SK-N-SH (cell line): ENCODE results near the gene SELENOH. TPM values are rescaled to one million over a fixed set of nuclear protein-coding genes. Genes with fewer than 3 reads are reported as not detected.

Experiments
- CTCF ChIA-PET: fragments of 300-600, 350-600 bp; formaldehyde crosslinking; extraction: SDS; loops from one replicate; lab custom pipeline; 2021; lab: Yijun Ruan, JAX
- POLR2A ChIA-PET: fragments of 350-600 bp; sonication (Branson Sonifier 250); formaldehyde crosslinking; extraction: SDS; loops from one replicate; lab custom pipeline; 2020; ENCODE audit warnings: antibody characterized with exemption, inconsistent platforms; lab: Yijun Ruan, JAX
- DNase-seq: peaks from one replicate; pipeline ENCODE4 v3.0.0; 2012
- H2AFZ ChIP-seq: fragments of 200-600 bp; sonication (generic); 2 replicates; pipeline ENCODE4 v1.8.1; 2016; ENCODE audit warnings: antibody characterized with exemption, mild to moderate bottlenecking, low read depth
- H3F3A ChIP-seq: fragments of 200-600 bp; sonication (generic); replicated peaks from 2 replicates; pipeline ENCODE3; 2016; ENCODE audit warnings: antibody characterized with exemption, mild to moderate bottlenecking; ENCODE audit not compliant: insufficient read depth
- H3K27ac ChIP-seq, 2 experiments: fragments of 200-500 bp in 1 of 2; fragments of 200-600 bp in 1 of 2; sonication (Bioruptor generic) in 1 of 2; sonication (generic), shearing (Covaris generic) in 1 of 2; 2 replicates each; pipeline versions ENCODE4 v1.5.1 to v1.6.1; 2014 to 2016; ENCODE audit warnings: low read depth in 2 of 2, inconsistent platforms in 1 of 2, low read length in 1 of 2, mild to moderate bottlenecking in 1 of 2, mixed read lengths in 1 of 2
- H3K27me3 ChIP-seq: fragments of 200-600 bp; sonication (generic), shearing (Covaris generic); 2 replicates; pipeline ENCODE4 v1.6.1; 2016; ENCODE audit warnings: mixed run types; ENCODE audit not compliant: insufficient read depth
- H3K36me3 ChIP-seq, 2 experiments: fragments of 200-500 bp in 1 of 2; fragments of 200-600 bp in 1 of 2; sonication (Bioruptor generic) in 1 of 2; sonication (generic) in 1 of 2; replicated peaks in 1 of 2; 2 replicates each; pipeline versions ENCODE3 to v1.5.1; 2014 to 2016; ENCODE audit warnings: low read length in 1 of 2, mild to moderate bottlenecking in 1 of 2; ENCODE audit not compliant: insufficient read depth in 2 of 2, control insufficient read depth in 1 of 2
- H3K4me1 ChIP-seq, 2 experiments: fragments of 200-500 bp in 1 of 2; fragments of 200-600 bp in 1 of 2; sonication (Bioruptor generic) in 1 of 2; sonication (generic), shearing (Covaris generic) in 1 of 2; 2 replicates each; pipeline versions ENCODE4 v1.5.1 to v1.6.1; 2014 to 2016; ENCODE audit warnings: low read depth in 1 of 2, low read length in 1 of 2, mixed run types in 1 of 2; ENCODE audit not compliant: insufficient read depth in 2 of 2, control insufficient read depth in 1 of 2
- H3K4me2 ChIP-seq: fragments of 200-600 bp; sonication (generic), shearing (Covaris generic); 2 replicates; pipeline ENCODE4 v1.6.1; 2017; ENCODE audit warnings: mixed run types
- H3K4me3 ChIP-seq, 2 experiments: fragments of 200-500 bp in 1 of 2; fragments of 200-600 bp in 1 of 2; sonication (Bioruptor generic) in 1 of 2; sonication (generic), shearing (Covaris generic) in 1 of 2; 2 replicates each; pipeline versions ENCODE4 v1.5.1 to v1.8.1; 2014 to 2016; ENCODE audit warnings: low read depth in 2 of 2, inconsistent platforms in 1 of 2, low read length in 1 of 2, mild to moderate bottlenecking in 1 of 2, mixed read lengths in 1 of 2, moderate library complexity in 1 of 2
- H3K79me2 ChIP-seq: fragments of 200-600 bp; sonication (generic); 2 replicates; pipeline ENCODE4 v1.8.1; 2017; ENCODE audit warnings: mild to moderate bottlenecking; ENCODE audit not compliant: insufficient read depth
- H3K9ac ChIP-seq: fragments of 200-600 bp; sonication (generic); 2 replicates; pipeline ENCODE4 v1.6.1; 2017; ENCODE audit warnings: mixed run types
- H3K9me2 ChIP-seq: fragments of 200-600 bp; sonication (generic); 2 replicates; pipeline ENCODE4 v1.6.1; 2017; ENCODE audit warnings: mixed run types
- H3K9me3 ChIP-seq: fragments of 200-600 bp; sonication (generic); 2 replicates; pipeline ENCODE4 v1.6.1; 2017; ENCODE audit warnings: mixed run types, mild to moderate bottlenecking, moderate library complexity
- H4K20me1 ChIP-seq: fragments of 200-600 bp; sonication (generic); 2 replicates; pipeline ENCODE4 v1.6.1; 2017; ENCODE audit warnings: mild to moderate bottlenecking, mixed run types; ENCODE audit not compliant: insufficient read depth
- CTCF ChIP-seq: fragments of 200-600 bp; sonication (generic); IDR thresholded peaks from 2 replicates; pipeline ENCODE4 v1.6.1; 2017; ENCODE audit warnings: antibody characterized with exemption, mild to moderate bottlenecking, moderate library complexity
- EZH2phosphoT487 ChIP-seq: fragments of 200-600 bp; sonication (generic); IDR thresholded peaks from 2 replicates; pipeline ENCODE4 v1.6.1; 2017; ENCODE audit warnings: low read depth, mixed run types, mild to moderate bottlenecking, antibody characterized with exemption, moderate library complexity, borderline replicate concordance
- FOSL2 ChIP-seq: IDR thresholded peaks from 2 replicates; pipeline ENCODE4 v1.4.0; 2012; ENCODE audit warnings: low read depth, mild to moderate bottlenecking, moderate library complexity, borderline replicate concordance
- GATA2 ChIP-seq: sonication (generic); formaldehyde crosslinking; IDR thresholded peaks from 2 replicates; pipeline ENCODE4 v1.5.0; 2020; ENCODE audit warnings: mild to moderate bottlenecking, missing genetic modification reagents
- IRF3 ChIP-seq: fragments of 150-350 bp; IDR thresholded peaks from 2 replicates; pipeline ENCODE4 v1.6.1; 2016; ENCODE audit warnings: mild to moderate bottlenecking, low read depth, low read length
- JUND ChIP-seq: IDR thresholded peaks from 2 replicates; pipeline ENCODE4 v1.4.0; 2012
- NFIC ChIP-seq: IDR thresholded peaks from 2 replicates; pipeline ENCODE4 v1.4.0; 2012; ENCODE audit warnings: borderline replicate concordance
- REST ChIP-seq: IDR thresholded peaks from 2 replicates; pipeline ENCODE4 v1.6.1; 2012; ENCODE audit warnings: mild to moderate bottlenecking, low read depth, low read length, moderate library complexity
- RFX5 ChIP-seq: IDR thresholded peaks from 2 replicates; pipeline ENCODE4 v1.6.1; 2012; ENCODE audit warnings: mild to moderate bottlenecking, improper control_type of control experiment, low read length
- SIN3A ChIP-seq: IDR thresholded peaks from 2 replicates; pipeline ENCODE4 v1.6.1; 2012; ENCODE audit warnings: low read depth, mild to moderate bottlenecking, low read length, moderate library complexity, borderline replicate concordance
- SMC3 ChIP-seq: IDR thresholded peaks from 2 replicates; pipeline ENCODE4 v1.6.1; 2012; ENCODE audit warnings: low read depth, low read length, improper control_type of control experiment
- TAF1 ChIP-seq: IDR thresholded peaks from 2 replicates; pipeline ENCODE4 v1.6.1; 2012; ENCODE audit warnings: low read depth, mild to moderate bottlenecking, low read length, moderate library complexity, borderline replicate concordance
- TCF12 ChIP-seq: IDR thresholded peaks from 2 replicates; pipeline ENCODE4 v1.4.0; 2012
- TEAD4 ChIP-seq: IDR thresholded peaks from 2 replicates; pipeline ENCODE4 v1.4.0; 2012; ENCODE audit warnings: mild to moderate bottlenecking, borderline replicate concordance; ENCODE audit not compliant: insufficient read depth
- USF1 ChIP-seq: IDR thresholded peaks from 2 replicates; pipeline ENCODE4 v1.4.0; 2012; ENCODE audit warnings: low read depth, borderline replicate concordance
- USF2 ChIP-seq: fragments of 150-350 bp; IDR thresholded peaks from 2 replicates; pipeline ENCODE4 v1.6.1; 2017; ENCODE audit warnings: antibody characterized with exemption, low read length, low read depth, borderline replicate concordance
- WGBS: methylation state at CpG from one replicate; pipeline ENCODE4 v1.1.6; 2017; ENCODE audit warnings: low lambda C conversion rate; 5-methylcytosine and 5-hydroxymethylcytosine counted together
- polyA plus RNA-seq, 3 experiments: library from polyadenylated mRNA; depleted of rRNA; stranded (reverse); fragments of >200 nt; gene quantifications; 2 replicates each; pipeline ENCODE4 v1.2.3, GENCODE V29; 2012

Gene SELENOH
- polyA plus RNA-seq, 1 of the 3 experiments (the other 2 are of a cell fraction): 333 TPM

- TF ChIP-seq CTCF: no peak
These were observed 50.2 kb downstream of the SELENOH start (continued) for GRCh38 chr11:57791321-57792059.

- 92% methylated on average over 7 of the region's 7 CpGs for WGBS
- ChIA-PET CTCF (interaction anchor here (1.6 to 2.2 kb wide), 2 partner anchors 8 to 41 kb away, joined by 6 to 12 read pairs; partner anchors contain the start of gene BTBD18), POLR2A (no interaction called here)
- peaks cover 92% of the 10 kb centered on the region for H3K79me2 ChIP-seq
- no peaks in the 10 kb centered on the region for H3K9me3 ChIP-seq
- H3F3A ChIP-seq: peaks cover 5% of the 10 kb centered on the region
- H3K9ac ChIP-seq: no peak overlapping the region
- H3K4me1 ChIP-seq: peaks cover 0 to 2% of the 10 kb centered on the region in 2 experiments; a peak in 2 of 4 replicates
- no peak overlapping the region for H3K4me3 ChIP-seq
- no peak overlapping the region for H3K4me2 ChIP-seq
- H3K27ac ChIP-seq: no peak overlapping the region
- H3K36me3 ChIP-seq: peaks cover 5 to 28% of the 10 kb centered on the region in 2 experiments
- no peak for DNase-seq
- peaks cover 9% of the 10 kb centered on the region for H4K20me1 ChIP-seq
- no peak overlapping the region for H2AFZ ChIP-seq
- H3K9me2 ChIP-seq: no peaks in the 10 kb centered on the region
- TF ChIP-seq EZH2phosphoT487 (no peak), RFX5 (no peak), REST (no peak), TAF1 (no peak), CTCF (no peak), USF2 (no peak), GATA2 (CRISPR knock-in tag) (no peak), FOSL2 (no peak), SIN3A (no peak), SMC3 (no peak), USF1 (no peak), TCF12 (no peak), JUND (no peak), TEAD4 (no peak), NFIC (no peak), IRF3 (no peak)
- H3K27me3 ChIP-seq: no peaks in the 10 kb centered on the region
These were observed 50.8 kb downstream of the SELENOH start for GRCh38 chr11:57792060-57792541.
